Measurements from ENCODE around the gene OTOP1. TPM values are rescaled to one million over a fixed set of nuclear protein-coding genes. Genes with fewer than 3 reads are reported as not detected.

Gene OTOP1
- total RNA-seq, 4 donors from 2014 or later = not detected

GRCh38 chr4:4225915-4226605 is 669 bp downstream of the OTOP1 start:
- no peak for TF ChIP-seq CTCF (IDR thresholded peaks at IDR 0.05; ENCODE audit: low read depth)

GRCh38 chr4:4217113-4217512 is 9.6 kb downstream of the OTOP1 start:
- TF ChIP-seq CTCF (IDR thresholded peaks at IDR 0.05; ENCODE audit: low read depth) = no peak

DNA sequence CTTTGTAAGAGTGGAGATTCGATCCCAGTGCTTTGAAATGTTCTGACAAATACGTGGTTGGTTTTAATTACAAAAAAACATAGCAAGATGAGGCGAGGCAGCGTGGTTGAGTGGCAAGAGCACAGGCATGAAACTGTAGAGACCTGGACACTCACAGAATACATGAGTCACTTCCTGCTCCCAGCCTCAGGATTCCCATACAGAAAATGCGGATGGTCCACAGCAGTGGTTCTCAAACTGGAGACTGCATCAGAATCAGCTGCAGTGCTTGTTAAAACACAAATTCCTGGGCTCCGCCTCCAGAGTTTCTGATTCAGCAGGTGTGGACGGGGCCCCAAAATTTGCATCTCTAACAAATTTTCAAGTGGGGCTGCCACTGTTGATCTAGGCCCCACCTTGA is 10.1 kb downstream of the OTOP1 start:
- no peak for TF ChIP-seq CTCF (IDR thresholded peaks at IDR 0.05; ENCODE audit: low read depth)

GRCh38 chr4:4206204-4206603 is 20.5 kb downstream of the OTOP1 start:
- no peak for TF ChIP-seq CTCF (IDR thresholded peaks at IDR 0.05; ENCODE audit: low read depth)

DNA sequence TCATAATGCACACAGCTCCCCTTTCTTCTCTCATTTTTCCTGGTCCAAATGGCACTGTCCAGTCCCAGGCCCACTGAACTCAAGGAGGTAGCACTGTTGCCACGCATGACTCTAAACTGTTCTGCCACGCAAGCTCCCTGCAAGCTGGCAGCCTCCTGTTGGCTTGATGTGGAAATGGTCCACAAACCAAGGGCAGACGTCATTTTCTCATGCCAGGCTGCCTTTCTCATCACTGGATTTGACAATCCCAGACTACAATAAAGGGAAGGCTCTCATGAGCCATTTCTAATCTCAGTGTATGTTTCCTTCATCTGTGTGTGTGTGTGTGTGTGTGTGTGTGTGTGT is 22.4 kb downstream of the OTOP1 start:
- TF ChIP-seq CTCF (IDR thresholded peaks at IDR 0.05; ENCODE audit: low read depth) = no peak

DNA sequence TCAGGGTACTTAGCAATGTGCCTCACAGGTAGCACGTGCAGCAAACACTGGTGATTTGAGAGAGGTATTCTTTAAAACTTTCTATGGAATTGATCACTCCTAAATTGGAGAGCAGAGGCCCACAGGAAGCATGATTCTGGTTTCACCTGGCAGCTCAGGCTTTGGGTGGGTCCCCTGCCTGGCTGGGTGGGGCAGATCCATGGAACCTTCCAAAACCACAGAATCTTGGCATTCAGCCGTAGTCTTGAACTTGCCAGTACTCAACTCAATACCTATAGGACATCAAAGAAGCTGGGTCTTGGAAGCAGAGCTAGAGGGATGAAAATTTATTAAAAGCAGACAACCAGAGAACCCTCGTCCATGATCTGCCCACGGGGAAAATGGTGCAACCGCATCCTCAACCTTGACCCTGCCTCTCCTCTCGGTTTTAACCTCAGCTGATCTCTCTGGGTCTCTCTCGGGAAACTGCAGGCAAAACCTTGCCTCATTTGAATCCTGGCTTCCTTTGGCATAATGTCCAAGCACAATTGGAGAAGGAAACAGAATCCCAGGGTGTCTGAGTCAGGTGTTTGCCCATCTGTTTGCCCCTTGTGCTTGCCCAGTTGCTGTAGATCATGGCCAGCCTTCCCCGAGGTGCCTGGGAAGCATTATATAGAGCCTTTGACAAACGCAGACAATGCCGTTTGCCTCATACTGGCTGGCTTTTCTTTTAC is 22.9 kb downstream of the OTOP1 start:
- no peak for TF ChIP-seq CTCF (IDR thresholded peaks at IDR 0.05; ENCODE audit: low read depth)

GRCh38 chr4:4202510-4202909 is 24.2 kb downstream of the OTOP1 start:
- no peak for TF ChIP-seq CTCF (IDR thresholded peaks at IDR 0.05; ENCODE audit: low read depth)

All from subcutaneous adipose tissue (tissue), 4 donors.